H1 (cell line): Measurements from ENCODE around the gene PEX14. TPM values are rescaled to one million over a fixed set of nuclear protein-coding genes. Genes with fewer than 3 reads are reported as not detected.

ENCODE experiments used
- polyA plus RNA-seq, 7 experiments: library from polyadenylated mRNA; depleted of rRNA in 3 of 7; stranded (reverse) in 5 of 7; unstranded in 2 of 7; fragments of >200 nt in 5 of 7; fragments of 200-250 nt in 2 of 7; gene quantifications; 1 replicate in 5 of 7; 2 replicates in 1 of 7; 4 replicates in 1 of 7; pipeline versions ENCODE4 v1.2.1 to v1.2.3, GENCODE V29; 2011 to 2013; ENCODE audit warnings: missing spikeins in 2 of 7, mixed read lengths in 2 of 7
- total RNA-seq: library from RNA; stranded (reverse); fragmentation: NEBNext Ultra II Directional; extraction: Animal tissue kit (Norgen Biotek cat#: 25700); gene quantifications from 2 replicates; pipeline ENCODE4 v1.2.1, GENCODE V29; 2021
- TF ChIP-seq, protein P1 (sequence below): fragments of 300-600 bp; sonication (generic); IDR thresholded peaks from 2 replicates; pipeline ENCODE4 v1.7.1; 2012; ENCODE audit warnings: low read length, moderate library complexity, mild to moderate bottlenecking, inconsistent platforms; ENCODE audit not compliant: insufficient replicate concordance

The PEX14 gene
- total and polyA plus RNA-seq, 2 of the 8 experiments (the other 6 are each of a cell fraction or from before 2014, with no cell fraction given) = 13.0 to 19.8 TPM

DNA sequence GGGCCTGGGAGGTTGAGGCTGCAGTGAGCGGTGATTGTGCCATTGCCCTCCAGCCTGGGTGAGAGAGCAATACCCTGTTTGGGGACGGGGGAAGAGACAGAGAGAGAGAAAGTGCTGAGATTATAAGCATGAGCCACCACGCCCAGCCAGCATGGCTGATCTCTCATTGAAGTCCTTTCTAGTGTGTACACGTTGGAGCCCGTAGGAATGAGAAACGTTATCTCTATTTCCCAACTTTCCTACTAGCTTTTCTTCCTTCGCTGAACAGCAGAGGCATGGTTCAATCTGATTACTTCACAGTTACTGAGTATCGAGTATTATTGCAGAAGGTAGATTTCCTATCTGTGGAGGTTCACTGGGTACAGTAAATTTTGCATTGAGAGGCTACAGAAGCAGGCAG, 4.5 kb downstream of the PEX14 start (continued):
- TF ChIP-seq, protein P1, sequence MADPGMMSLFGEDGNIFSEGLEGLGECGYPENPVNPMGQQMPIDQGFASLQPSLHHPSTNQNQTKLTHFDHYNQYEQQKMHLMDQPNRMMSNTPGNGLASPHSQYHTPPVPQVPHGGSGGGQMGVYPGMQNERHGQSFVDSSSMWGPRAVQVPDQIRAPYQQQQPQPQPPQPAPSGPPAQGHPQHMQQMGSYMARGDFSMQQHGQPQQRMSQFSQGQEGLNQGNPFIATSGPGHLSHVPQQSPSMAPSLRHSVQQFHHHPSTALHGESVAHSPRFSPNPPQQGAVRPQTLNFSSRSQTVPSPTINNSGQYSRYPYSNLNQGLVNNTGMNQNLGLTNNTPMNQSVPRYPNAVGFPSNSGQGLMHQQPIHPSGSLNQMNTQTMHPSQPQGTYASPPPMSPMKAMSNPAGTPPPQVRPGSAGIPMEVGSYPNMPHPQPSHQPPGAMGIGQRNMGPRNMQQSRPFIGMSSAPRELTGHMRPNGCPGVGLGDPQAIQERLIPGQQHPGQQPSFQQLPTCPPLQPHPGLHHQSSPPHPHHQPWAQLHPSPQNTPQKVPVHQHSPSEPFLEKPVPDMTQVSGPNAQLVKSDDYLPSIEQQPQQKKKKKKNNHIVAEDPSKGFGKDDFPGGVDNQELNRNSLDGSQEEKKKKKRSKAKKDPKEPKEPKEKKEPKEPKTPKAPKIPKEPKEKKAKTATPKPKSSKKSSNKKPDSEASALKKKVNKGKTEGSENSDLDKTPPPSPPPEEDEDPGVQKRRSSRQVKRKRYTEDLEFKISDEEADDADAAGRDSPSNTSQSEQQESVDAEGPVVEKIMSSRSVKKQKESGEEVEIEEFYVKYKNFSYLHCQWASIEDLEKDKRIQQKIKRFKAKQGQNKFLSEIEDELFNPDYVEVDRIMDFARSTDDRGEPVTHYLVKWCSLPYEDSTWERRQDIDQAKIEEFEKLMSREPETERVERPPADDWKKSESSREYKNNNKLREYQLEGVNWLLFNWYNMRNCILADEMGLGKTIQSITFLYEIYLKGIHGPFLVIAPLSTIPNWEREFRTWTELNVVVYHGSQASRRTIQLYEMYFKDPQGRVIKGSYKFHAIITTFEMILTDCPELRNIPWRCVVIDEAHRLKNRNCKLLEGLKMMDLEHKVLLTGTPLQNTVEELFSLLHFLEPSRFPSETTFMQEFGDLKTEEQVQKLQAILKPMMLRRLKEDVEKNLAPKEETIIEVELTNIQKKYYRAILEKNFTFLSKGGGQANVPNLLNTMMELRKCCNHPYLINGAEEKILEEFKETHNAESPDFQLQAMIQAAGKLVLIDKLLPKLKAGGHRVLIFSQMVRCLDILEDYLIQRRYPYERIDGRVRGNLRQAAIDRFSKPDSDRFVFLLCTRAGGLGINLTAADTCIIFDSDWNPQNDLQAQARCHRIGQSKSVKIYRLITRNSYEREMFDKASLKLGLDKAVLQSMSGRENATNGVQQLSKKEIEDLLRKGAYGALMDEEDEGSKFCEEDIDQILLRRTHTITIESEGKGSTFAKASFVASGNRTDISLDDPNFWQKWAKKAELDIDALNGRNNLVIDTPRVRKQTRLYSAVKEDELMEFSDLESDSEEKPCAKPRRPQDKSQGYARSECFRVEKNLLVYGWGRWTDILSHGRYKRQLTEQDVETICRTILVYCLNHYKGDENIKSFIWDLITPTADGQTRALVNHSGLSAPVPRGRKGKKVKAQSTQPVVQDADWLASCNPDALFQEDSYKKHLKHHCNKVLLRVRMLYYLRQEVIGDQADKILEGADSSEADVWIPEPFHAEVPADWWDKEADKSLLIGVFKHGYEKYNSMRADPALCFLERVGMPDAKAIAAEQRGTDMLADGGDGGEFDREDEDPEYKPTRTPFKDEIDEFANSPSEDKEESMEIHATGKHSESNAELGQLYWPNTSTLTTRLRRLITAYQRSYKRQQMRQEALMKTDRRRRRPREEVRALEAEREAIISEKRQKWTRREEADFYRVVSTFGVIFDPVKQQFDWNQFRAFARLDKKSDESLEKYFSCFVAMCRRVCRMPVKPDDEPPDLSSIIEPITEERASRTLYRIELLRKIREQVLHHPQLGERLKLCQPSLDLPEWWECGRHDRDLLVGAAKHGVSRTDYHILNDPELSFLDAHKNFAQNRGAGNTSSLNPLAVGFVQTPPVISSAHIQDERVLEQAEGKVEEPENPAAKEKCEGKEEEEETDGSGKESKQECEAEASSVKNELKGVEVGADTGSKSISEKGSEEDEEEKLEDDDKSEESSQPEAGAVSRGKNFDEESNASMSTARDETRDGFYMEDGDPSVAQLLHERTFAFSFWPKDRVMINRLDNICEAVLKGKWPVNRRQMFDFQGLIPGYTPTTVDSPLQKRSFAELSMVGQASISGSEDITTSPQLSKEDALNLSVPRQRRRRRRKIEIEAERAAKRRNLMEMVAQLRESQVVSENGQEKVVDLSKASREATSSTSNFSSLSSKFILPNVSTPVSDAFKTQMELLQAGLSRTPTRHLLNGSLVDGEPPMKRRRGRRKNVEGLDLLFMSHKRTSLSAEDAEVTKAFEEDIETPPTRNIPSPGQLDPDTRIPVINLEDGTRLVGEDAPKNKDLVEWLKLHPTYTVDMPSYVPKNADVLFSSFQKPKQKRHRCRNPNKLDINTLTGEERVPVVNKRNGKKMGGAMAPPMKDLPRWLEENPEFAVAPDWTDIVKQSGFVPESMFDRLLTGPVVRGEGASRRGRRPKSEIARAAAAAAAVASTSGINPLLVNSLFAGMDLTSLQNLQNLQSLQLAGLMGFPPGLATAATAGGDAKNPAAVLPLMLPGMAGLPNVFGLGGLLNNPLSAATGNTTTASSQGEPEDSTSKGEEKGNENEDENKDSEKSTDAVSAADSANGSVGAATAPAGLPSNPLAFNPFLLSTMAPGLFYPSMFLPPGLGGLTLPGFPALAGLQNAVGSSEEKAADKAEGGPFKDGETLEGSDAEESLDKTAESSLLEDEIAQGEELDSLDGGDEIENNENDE = no peak
